Nucleus accumbens (tissue), 56 donors: ENCODE measurements around the gene TUNAR.
"Not testable (repeated sequence)": the region's sequence is repeated elsewhere in the genome, so short reads cannot be mapped to it uniquely, and the experiment has no call there.

Source experiments
- DNase-seq, 56 donors: peaks; one replicate each; lab custom pipeline; 2025; lab: John Stamatoyannopoulos, UW

Gene TUNAR

GRCh38 chr14:95961481-95961880 is 84.8 kb downstream of the TUNAR start:
- no peak for DNase-seq

- no peak for DNase-seq
Measured at GRCh38 chr14:95964901-95965300, 88.3 kb downstream of the TUNAR start.

- not testable (repeated sequence) for DNase-seq
Measured at GRCh38 chr14:95968048-95968447, 91.4 kb downstream of the TUNAR start.
